Neural progenitor cell (in vitro differentiated cells): ENCODE measurements around the gene SIM2. TPM values are rescaled to one million over a fixed set of nuclear protein-coding genes. Genes with fewer than 3 reads are reported as not detected.

Experiments
- DNase-seq: peaks from one replicate; pipeline ENCODE4 v3.0.0-alpha.2; 2016; ENCODE audit warnings: low spot score
- H2AFZ ChIP-seq: fragments of 200-600 bp; sonication (generic); replicated peaks from 2 replicates; pipeline ENCODE4 v1.6.1; 2016; ENCODE audit warnings: antibody characterized with exemption
- H3F3A ChIP-seq: fragments of 200-600 bp; sonication (generic); 2 replicates; pipeline ENCODE4 v1.6.1; 2016; ENCODE audit warnings: antibody characterized with exemption, low read depth
- H3K27ac ChIP-seq: fragments of 200-600 bp; sonication (generic); 2 replicates; pipeline ENCODE4 v1.5.1; 2016; ENCODE audit warnings: mild to moderate bottlenecking
- H3K27me3 ChIP-seq: fragments of 200-600 bp; sonication (generic); 2 replicates; pipeline ENCODE4 v1.6.1; 2016; ENCODE audit warnings: mild to moderate bottlenecking, moderate library complexity
- H3K36me3 ChIP-seq: fragments of 200-600 bp; sonication (generic); 2 replicates; pipeline ENCODE4 v1.5.1; 2016
- H3K4me1 ChIP-seq: fragments of 200-600 bp; sonication (generic); 2 replicates; pipeline ENCODE4 v1.6.1; 2016; ENCODE audit warnings: mixed run types
- H3K4me2 ChIP-seq: fragments of 200-600 bp; sonication (generic); 2 replicates; pipeline ENCODE4 v1.6.1; 2016
- H3K4me3 ChIP-seq: fragments of 200-600 bp; sonication (generic); 2 replicates; pipeline ENCODE4 v1.5.1; 2016
- H3K79me2 ChIP-seq: fragments of 200-600 bp; sonication (generic); 2 replicates; pipeline ENCODE4 v1.6.1; 2016; ENCODE audit warnings: low read depth
- H3K9ac ChIP-seq: fragments of 200-600 bp; sonication (generic); 2 replicates; pipeline ENCODE4 v1.6.1; 2016
- H3K9me3 ChIP-seq: fragments of 200-600 bp; sonication (generic); 2 replicates; pipeline ENCODE4 v1.5.1; 2016; ENCODE audit warnings: low read depth
- H4K20me1 ChIP-seq: fragments of 200-600 bp; sonication (generic); 2 replicates; pipeline ENCODE4 v1.6.1; 2016; ENCODE audit warnings: low read depth
- H3K27ac Mint-ChIP-seq: 3 replicates; pipeline ENCODE4 v1.8.0; 2021; ENCODE audit warnings: mixed read lengths
- H3K27me3 Mint-ChIP-seq: 2 replicates; pipeline ENCODE4 v1.8.0; 2022; ENCODE audit warnings: low read depth, mild to moderate bottlenecking, inconsistent platforms, moderate library complexity, mixed read lengths; ENCODE audit not compliant: insufficient read depth
- H3K36me3 Mint-ChIP-seq: 3 replicates; pipeline ENCODE4 v1.8.0; 2021; ENCODE audit warnings: mixed read lengths
- H3K4me1 Mint-ChIP-seq: 3 replicates; pipeline ENCODE4 v1.8.0; 2021; ENCODE audit warnings: mixed read lengths
- H3K4me3 Mint-ChIP-seq: 3 replicates; pipeline ENCODE4 v1.8.0; 2021; ENCODE audit warnings: mild to moderate bottlenecking, moderate library complexity, mixed read lengths
- H3K9me3 Mint-ChIP-seq: 3 replicates; pipeline ENCODE4 v1.8.0; 2020; ENCODE audit warnings: mixed read lengths
- CTCF ChIP-seq: fragments of 200-600 bp; sonication (generic); IDR thresholded peaks from 2 replicates; pipeline ENCODE4 v1.5.1; 2017; ENCODE audit warnings: antibody characterized with exemption, mild to moderate bottlenecking
- EZH2 ChIP-seq: fragments of 200-600 bp; sonication (generic); IDR thresholded peaks from 2 replicates; pipeline ENCODE4 v1.6.1; 2017; ENCODE audit warnings: antibody characterized with exemption, mild to moderate bottlenecking, moderate library complexity
- EZH2phosphoT487 ChIP-seq: fragments of 200-600 bp; sonication (generic); IDR thresholded peaks from 2 replicates; pipeline ENCODE4 v1.6.1; 2017; ENCODE audit warnings: antibody characterized with exemption
- total RNA-seq: library from RNA; depleted of rRNA; stranded (reverse); fragments of >200 nt; gene quantifications from 2 replicates; pipeline ENCODE4 v1.2.3, GENCODE V29; 2015; ENCODE audit warnings: low replicate concordance

Gene SIM2
- total RNA-seq, 1 donor from 2014 or later, result not detected

GRCh38 chr21:36790616-36791015 is 91.7 kb downstream of the SIM2 start:
- H3K27me3 ChIP-seq, result peaks cover 63% of the 10 kb centered on the region
- H4K20me1 ChIP-seq, result peaks cover 7% of the 10 kb centered on the region
- no peak overlapping the region for H3K9ac ChIP-seq
- H3K36me3 ChIP-seq, result no peaks in the 10 kb centered on the region
- no peak overlapping the region for H2AFZ ChIP-seq
- H3K36me3 Mint-ChIP-seq, result peaks cover 12% of the 10 kb centered on the region
- no peak overlapping the region for H3K27ac ChIP-seq
- H3F3A ChIP-seq, result peaks cover 13% of the 10 kb centered on the region
- no peak overlapping the region for H3K4me3 Mint-ChIP-seq
- peaks cover 5% of the 10 kb centered on the region for H3K27me3 Mint-ChIP-seq
- H3K4me3 ChIP-seq, result no peak overlapping the region
- no peak for TF ChIP-seq EZH2
- TF ChIP-seq CTCF, result no peak
- no peak for TF ChIP-seq EZH2phosphoT487
- H3K9me3 ChIP-seq, result no peaks in the 10 kb centered on the region
- DNase-seq, result no peak
- peaks cover 32% of the 10 kb centered on the region for H3K4me1 Mint-ChIP-seq
- H3K27ac Mint-ChIP-seq, result peak overlapping the region; percentile 83
- no peaks in the 10 kb centered on the region for H3K79me2 ChIP-seq
- H3K9me3 Mint-ChIP-seq, result peaks cover 10% of the 10 kb centered on the region
- no peak overlapping the region for H3K4me2 ChIP-seq
- H3K4me1 ChIP-seq, result peaks cover 23% of the 10 kb centered on the region

- no peak overlapping the region for H3K4me3 ChIP-seq
Observed at GRCh38 chr21:36791180-36791579, 92.3 kb downstream of the SIM2 start.

GRCh38 chr21:36791695-36792470 is 93.0 kb downstream of the SIM2 start:
- H3K27ac Mint-ChIP-seq, result peak overlapping the region; percentile 83
- peak overlapping the region; percentile 72 for H3K4me2 ChIP-seq

More at GRCh38 chr21:36791180-36791579, 92.3 kb downstream of the SIM2 start:
- Mint-ChIP-seq H3K27ac (peak overlapping the region; percentile 83), H3K9me3 (peaks cover 14% of the 10 kb centered on the region), H3K4me1 (peaks cover 32% of the 10 kb centered on the region), H3K4me3 (peak overlapping the region; percentile 9), H3K27me3 (peaks cover 5% of the 10 kb centered on the region), H3K36me3 (peaks cover 14% of the 10 kb centered on the region)
- Histone ChIP-seq H3K79me2 (no peaks in the 10 kb centered on the region), H3K36me3 (no peaks in the 10 kb centered on the region), H2AFZ (no peak overlapping the region), H3K9me3 (no peaks in the 10 kb centered on the region), H3K9ac (no peak overlapping the region), H3K4me1 (peaks cover 20% of the 10 kb centered on the region), H3K4me2 (peak overlapping the region; percentile 72), H3K27me3 (peaks cover 65% of the 10 kb centered on the region), H3K27ac (no peak overlapping the region), H3F3A (peaks cover 13% of the 10 kb centered on the region), H4K20me1 (peaks cover 7% of the 10 kb centered on the region)
- TF ChIP-seq EZH2 (no peak), EZH2phosphoT487 (no peak), CTCF (no peak)
- no peak for DNase-seq

More at GRCh38 chr21:36791695-36792470, 93.0 kb downstream of the SIM2 start:
- DNase-seq, result peak; percentile 73
- no peaks in the 10 kb centered on the region for H3K36me3 ChIP-seq
- TF ChIP-seq EZH2 (peak; percentile 43), CTCF (no peak), EZH2phosphoT487 (peak; percentile 79)
- peaks cover 65% of the 10 kb centered on the region for H3K27me3 ChIP-seq
- peaks cover 28% of the 10 kb centered on the region for H3K4me1 Mint-ChIP-seq
- H3K27ac ChIP-seq, result no peak overlapping the region
- peak overlapping the region; percentile 20 for H3K4me3 ChIP-seq
- peaks cover 13% of the 10 kb centered on the region for H3F3A ChIP-seq
- peaks cover 5% of the 10 kb centered on the region for H3K27me3 Mint-ChIP-seq
- peaks cover 17% of the 10 kb centered on the region for H3K9me3 Mint-ChIP-seq
- no peak overlapping the region for H3K9ac ChIP-seq
- no peak overlapping the region for H2AFZ ChIP-seq
- H3K4me3 Mint-ChIP-seq, result no peak overlapping the region
- H3K9me3 ChIP-seq, result no peaks in the 10 kb centered on the region
- H3K36me3 Mint-ChIP-seq, result peaks cover 14% of the 10 kb centered on the region
- peaks cover 20% of the 10 kb centered on the region for H3K4me1 ChIP-seq
- no peaks in the 10 kb centered on the region for H3K79me2 ChIP-seq
- peaks cover 7% of the 10 kb centered on the region for H4K20me1 ChIP-seq
